PC-9 (cell line): ENCODE results near the gene ZNF618.

Experiments
- CTCF ChIP-seq: fragments of 200-600 bp; sonication (generic); conservative IDR thresholded peaks from 2 replicates; pipeline ENCODE4 v1.6.1; 2017; ENCODE audit warnings: mixed run types, antibody characterized with exemption, mild to moderate bottlenecking, moderate library complexity
- EZH2 ChIP-seq: fragments of 200-600 bp; sonication (generic); IDR thresholded peaks from 2 replicates; pipeline ENCODE4 v1.8.0; 2017; ENCODE audit warnings: antibody characterized with exemption, low read depth

- TF ChIP-seq CTCF (no peak), EZH2 (no peak)
Observed at GRCh38 chr9:113921396-113921925, 45.4 kb downstream of the ZNF618 start.
